Measurements from ENCODE around the gene S100P.

S100P gene

GRCh38 chr4:6673660-6674499 lies 19.8 kb upstream of the S100P start:
- peak; percentile 66 for DNase-seq

GRCh38 chr4:6674500-6675149 lies 19.1 kb upstream of the S100P start:
- DNase-seq = peak; percentile 28

GRCh38 chr4:6676722-6677558 lies 16.7 kb upstream of the S100P start:
- no peak for DNase-seq

GRCh38 chr4:6680372-6681034 lies 13.2 kb upstream of the S100P start:
- no peak for DNase-seq

- no peak for DNase-seq
These were observed 12.5 kb upstream of the S100P start for GRCh38 chr4:6681191-6681590.

- DNase-seq = no peak
These were observed 10.7 kb upstream of the S100P start for GRCh38 chr4:6682862-6683590.

- no peak for DNase-seq
These were observed 9.0 kb upstream of the S100P start for GRCh38 chr4:6684656-6685055.

GRCh38 chr4:6686104-6686787 lies 7.4 kb upstream of the S100P start:
- DNase-seq = no peak

GRCh38 chr4:6687947-6688878 lies 5.5 kb upstream of the S100P start:
- DNase-seq = no peak

GRCh38 chr4:6688879-6689505 lies 4.7 kb upstream of the S100P start:
- DNase-seq = no peak

GRCh38 chr4:6689506-6689960 lies 4.1 kb upstream of the S100P start:
- DNase-seq = no peak

- DNase-seq = no peak
These were observed 1.3 kb upstream of the S100P start for GRCh38 chr4:6692379-6692778.

- DNase-seq = no peak
These were observed 872 bp upstream of the S100P start for GRCh38 chr4:6692806-6693205.

GRCh38 chr4:6694177-6694901 lies 661 bp downstream of the S100P start:
- DNase-seq = no peak

GRCh38 chr4:6695660-6696610 lies 2.3 kb downstream of the S100P start:
- DNase-seq = no peak

- no peak for DNase-seq
These were observed 2.9 kb downstream of the S100P start for GRCh38 chr4:6696611-6697010.

- no peak for DNase-seq
These were observed 3.5 kb downstream of the S100P start for GRCh38 chr4:6697131-6697530.

- DNase-seq = no peak
These were observed 5.7 kb downstream of the S100P start for GRCh38 chr4:6699388-6699787.
